Stimulated activated CD8-positive, alpha-beta memory T cell treated with anti-CD3 and anti-CD28 coated beads, Interleukin-4, amount 100 ng/mL, for 1 hour (primary cell): ENCODE measurements around the gene GALNT3.

ENCODE experiments used
- DNase-seq, 2 donors: peaks; one replicate each; pipeline ENCODE4 v3.0.0-alpha.2; 2020; ENCODE audit warnings: low read depth in 2 of 2, low spot score in 1 of 2

GALNT3 gene

GRCh38 chr2:165746501-165746900 is 47.5 kb downstream of the GALNT3 start:
- DNase-seq = no peak

GRCh38 chr2:165745916-165746315 is 48.1 kb downstream of the GALNT3 start:
- DNase-seq = no peak

GRCh38 chr2:165743442-165743841 is 50.6 kb downstream of the GALNT3 start:
- no peak for DNase-seq

- no peak for DNase-seq
Observed at GRCh38 chr2:165725421-165725820, 68.6 kb downstream of the GALNT3 start.

- no peak for DNase-seq
Observed at GRCh38 chr2:165720511-165720910, 73.5 kb downstream of the GALNT3 start.

- DNase-seq = no peak
Observed at GRCh38 chr2:165718610-165719210, 75.3 kb downstream of the GALNT3 start.

- no peak for DNase-seq
Observed at GRCh38 chr2:165716091-165716490, 78.0 kb downstream of the GALNT3 start.

- DNase-seq = no peak
Observed at GRCh38 chr2:165706960-165707487, 87.0 kb downstream of the GALNT3 start.

GRCh38 chr2:165701147-165701546 is 92.9 kb downstream of the GALNT3 start:
- DNase-seq = no peak

GRCh38 chr2:165700531-165700930 is 93.5 kb downstream of the GALNT3 start:
- no peak for DNase-seq

- no peak for DNase-seq
Observed at GRCh38 chr2:165699946-165700345, 94.1 kb downstream of the GALNT3 start.

GRCh38 chr2:165698444-165698884 is 95.6 kb downstream of the GALNT3 start:
- no peak for DNase-seq

- no peak for DNase-seq
Observed at GRCh38 chr2:165697748-165698443, 96.2 kb downstream of the GALNT3 start.
